DND-41 (cell line): Measurements from ENCODE around the gene PNKD.

ENCODE experiments used
- ATAC-seq: fragments of 200-7000 bp; cut with Tn5 transposase; 3 replicates; pipeline ENCODE4 v1.9.1; 2021; ENCODE audit warnings: low read depth; ENCODE audit not compliant: insufficient read depth
- DNase-seq: peaks from one replicate; pipeline ENCODE4 v3.0.0-alpha.2; 2020
- H2AFZ ChIP-seq: 2 replicates; pipeline ENCODE4 v1.6.0; 2012; ENCODE audit warnings: low read depth, low read length
- H3K27ac ChIP-seq: 2 replicates; pipeline ENCODE4 v1.5.1; 2012; ENCODE audit warnings: low read length, inconsistent platforms
- H3K27me3 ChIP-seq: fragments of 200-600 bp; sonication (generic); 2 replicates; pipeline ENCODE4 v1.6.0; 2012; ENCODE audit warnings: low read length, mild to moderate bottlenecking, inconsistent platforms; ENCODE audit not compliant: insufficient read depth, poor library complexity
- H3K36me3 ChIP-seq: 2 replicates; pipeline ENCODE4 v1.5.1; 2012; ENCODE audit warnings: low read length, inconsistent platforms; ENCODE audit not compliant: insufficient read depth
- H3K4me1 ChIP-seq: 2 replicates; pipeline ENCODE4 v1.5.1; 2012; ENCODE audit warnings: mild to moderate bottlenecking, low read length; ENCODE audit not compliant: insufficient read depth
- H3K4me2 ChIP-seq: 2 replicates; pipeline ENCODE4 v1.6.0; 2012; ENCODE audit warnings: mild to moderate bottlenecking, moderate library complexity, low read length, inconsistent platforms; ENCODE audit not compliant: insufficient read depth
- H3K4me3 ChIP-seq, 2 experiments: fragments of 200-600 bp in 1 of 2; shearing (Covaris generic) in 1 of 2; 2 replicates each; pipeline ENCODE4 v1.5.1; 2012 to 2016; ENCODE audit warnings: inconsistent platforms in 2 of 2, low read length in 2 of 2, mild to moderate bottlenecking in 2 of 2, low read depth in 1 of 2, moderate library complexity in 1 of 2
- H3K79me2 ChIP-seq: 2 replicates; pipeline ENCODE4 v1.6.0; 2012; ENCODE audit warnings: low read length, inconsistent platforms; ENCODE audit not compliant: insufficient read depth
- H3K9ac ChIP-seq: 2 replicates; pipeline ENCODE4 v1.6.0; 2012; ENCODE audit warnings: low read depth, mild to moderate bottlenecking, inconsistent platforms, low read length, moderate library complexity
- H3K9me3 ChIP-seq: 2 replicates; pipeline ENCODE4 v1.5.1; 2012; ENCODE audit warnings: low read length, moderate library complexity, mild to moderate bottlenecking, inconsistent platforms; ENCODE audit not compliant: insufficient read depth, severe bottlenecking
- H4K20me1 ChIP-seq: 2 replicates; pipeline ENCODE4 v1.6.0; 2012; ENCODE audit warnings: low read length; ENCODE audit not compliant: insufficient read depth
- CTCF ChIP-seq: IDR thresholded peaks from 2 replicates; pipeline ENCODE4 v1.5.1; 2012; ENCODE audit warnings: borderline replicate concordance, low read length, moderate library complexity, mild to moderate bottlenecking; ENCODE audit not compliant: poor library complexity, severe bottlenecking; ENCODE audit errors: extremely low read depth
- EZH2 ChIP-seq: IDR thresholded peaks from 3 replicates; pipeline ENCODE4 v1.6.1; 2012; ENCODE audit warnings: borderline replicate concordance, low read depth, mild to moderate bottlenecking, moderate library complexity, low read length, inconsistent platforms; ENCODE audit not compliant: severe bottlenecking

PNKD gene

GRCh38 chr2:218277921-218278320 lies 7.6 kb downstream of the PNKD start:
- DNase-seq (no peak), ATAC-seq (no peak)
- H2AFZ ChIP-seq: no peak overlapping the region
- TF ChIP-seq CTCF: no peak
- TF ChIP-seq EZH2: no peak
- H3K4me3 ChIP-seq: no peak overlapping the region
- H3K9me3 ChIP-seq: no peaks in the 10 kb centered on the region
- H4K20me1 ChIP-seq: no peaks in the 10 kb centered on the region; the same call in 1 of the 2 replicates
- no peaks in the 10 kb centered on the region for H3K79me2 ChIP-seq
- no peak overlapping the region for H3K27ac ChIP-seq
- peaks cover 2% of the 10 kb centered on the region for H3K4me1 ChIP-seq
- no peak overlapping the region for H3K9ac ChIP-seq
- no peaks in the 10 kb centered on the region for H3K27me3 ChIP-seq
- peaks cover 47% of the 10 kb centered on the region for H3K36me3 ChIP-seq
- H3K4me2 ChIP-seq: no peak overlapping the region

GRCh38 chr2:218278531-218279360 lies 8.4 kb downstream of the PNKD start:
- DNase-seq (no peak), ATAC-seq (no peak)
- Histone ChIP-seq H3K79me2 (no peaks in the 10 kb centered on the region), H3K9ac (no peak overlapping the region), H3K27ac (no peak overlapping the region), H3K36me3 (peaks cover 42% of the 10 kb centered on the region), H4K20me1 (no peaks in the 10 kb centered on the region; the same call in 1 of the 2 replicates), H2AFZ (no peak overlapping the region), H3K4me2 (no peak overlapping the region), H3K27me3 (no peaks in the 10 kb centered on the region), H3K4me3 (no peak overlapping the region), H3K4me1 (no peaks in the 10 kb centered on the region), H3K9me3 (no peaks in the 10 kb centered on the region)
- no peak for TF ChIP-seq CTCF
- TF ChIP-seq EZH2: no peak

- no peak for DNase-seq
- TF ChIP-seq EZH2 (no peak), CTCF (no peak)
- Histone ChIP-seq H2AFZ (no peak overlapping the region), H3K4me1 (peaks cover 2% of the 10 kb centered on the region), H4K20me1 (no peaks in the 10 kb centered on the region; the same call in 1 of the 2 replicates), H3K36me3 (peaks cover 25% of the 10 kb centered on the region), H3K9ac (no peak overlapping the region), H3K4me3 (no peak overlapping the region), H3K4me2 (no peak overlapping the region), H3K79me2 (no peaks in the 10 kb centered on the region), H3K27me3 (no peaks in the 10 kb centered on the region), H3K9me3 (no peaks in the 10 kb centered on the region), H3K27ac (no peak overlapping the region)
- ATAC-seq: no peak
These were observed 10.0 kb downstream of the PNKD start for GRCh38 chr2:218280260-218280870.
